ENCODE results near the gene CACNA2D3.
A peak's percentile ranks its signal among the peaks of the same experiment; 100 is the strongest.

Gene CACNA2D3

DNA sequence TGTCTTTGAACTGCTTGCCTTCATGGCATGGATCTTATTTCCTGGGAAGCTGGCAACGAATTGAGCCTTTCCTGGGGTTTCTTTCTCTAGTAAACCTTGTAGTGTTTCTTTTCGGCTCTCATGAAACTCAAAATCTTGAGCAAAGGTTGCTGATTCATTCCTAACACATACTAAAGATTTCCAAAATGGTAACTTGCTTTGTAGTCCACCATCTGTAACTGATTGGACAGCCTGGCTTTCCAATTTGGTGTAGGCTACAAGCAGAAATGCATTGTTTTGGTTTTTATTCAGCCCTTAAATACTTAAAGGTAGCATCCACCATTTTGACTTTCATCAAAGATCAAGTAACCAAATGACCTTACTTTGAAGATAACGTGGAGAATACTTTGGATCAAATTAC is 767.4 kb downstream of the CACNA2D3 start:
- Histone ChIP-seq H3K4me2 (ENCODE audit: low read length) (no peak overlapping the region), H3K27ac (ENCODE audit: low read depth, low read length) (no peak overlapping the region), H3K23ac (ENCODE audit: low read length) (no peak overlapping the region), H2BK120ac (ENCODE audit: low read depth, low read length) (no peak overlapping the region), H3K79me2 (ENCODE audit: control insufficient read depth, insufficient read depth, low read length) (no peaks in the 10 kb centered on the region), H3K9ac (ENCODE audit: low read length) (no peak overlapping the region), H3K56ac (ENCODE audit: low read length) (no peak overlapping the region), H3K36me3 (ENCODE audit: control insufficient read depth, insufficient read depth, low read length) (no peaks in the 10 kb centered on the region), H3K79me1 (ENCODE audit: low read length) (no peaks in the 10 kb centered on the region), H3K18ac (ENCODE audit: low read length) (no peak overlapping the region), H3K4me3 (ENCODE audit: low read length) (no peak overlapping the region), H3K4me1 (ENCODE audit: control insufficient read depth, low read depth, low read length) (peaks cover 6% of the 10 kb centered on the region), H2BK5ac (ENCODE audit: low read length) (no peak overlapping the region), H4K8ac (ENCODE audit: low read depth, low read length) (no peak overlapping the region), H3K4ac (ENCODE audit: low read depth, low read length) (no peak overlapping the region), H3K27me3 (ENCODE audit: insufficient read depth, low read length, poor library complexity) (no peaks in the 10 kb centered on the region), H4K5ac (ENCODE audit: low read length) (no peak overlapping the region), H2AK5ac (ENCODE audit: low read length) (no peak overlapping the region), H2BK15ac (replicated peaks; ENCODE audit: low read depth) (no peak overlapping the region)
- DNase-seq, result no peak
- no CpG with 5 or more reads among the region's 3 CpGs for WGBS (ENCODE audit: extremely low coverage, insufficient coverage, low lambda C conversion rate)

DNA sequence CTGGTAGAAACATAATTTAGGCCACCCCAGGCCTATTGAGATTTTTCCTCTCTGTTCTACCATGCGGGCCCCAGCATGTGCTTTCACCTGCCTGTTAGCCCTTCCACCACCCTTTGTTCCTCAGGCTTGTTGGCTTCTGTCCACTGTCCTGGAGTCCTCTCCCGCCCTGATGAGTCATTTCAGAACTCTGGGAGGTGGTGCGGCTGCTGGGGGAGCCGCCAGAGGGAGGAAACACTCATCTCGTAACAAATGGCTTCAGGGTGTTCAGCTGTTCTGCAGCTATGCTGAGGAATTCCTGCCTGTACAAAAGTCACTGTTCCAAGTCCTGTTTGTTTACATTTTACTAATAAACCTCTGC is 769.2 kb downstream of the CACNA2D3 start:
- H3K27me3 ChIP-seq (ENCODE audit: insufficient read depth, low read length, poor library complexity), result no peaks in the 10 kb centered on the region
- no peak overlapping the region for H3K4me3 ChIP-seq (ENCODE audit: low read length)
- H2BK15ac ChIP-seq (replicated peaks; ENCODE audit: low read depth), result no peak overlapping the region
- H3K79me1 ChIP-seq (ENCODE audit: low read length), result no peaks in the 10 kb centered on the region
- no peak overlapping the region for H3K18ac ChIP-seq (ENCODE audit: low read length)
- H3K23ac ChIP-seq (ENCODE audit: low read length), result no peak overlapping the region
- no peak overlapping the region for H3K4me2 ChIP-seq (ENCODE audit: low read length)
- no CpG with 5 or more reads among the region's 5 CpGs for WGBS (ENCODE audit: extremely low coverage, insufficient coverage, low lambda C conversion rate)
- H3K9ac ChIP-seq (ENCODE audit: low read length), result no peak overlapping the region
- no peak overlapping the region for H3K4ac ChIP-seq (ENCODE audit: low read depth, low read length)
- H4K5ac ChIP-seq (ENCODE audit: low read length), result no peak overlapping the region
- H3K4me1 ChIP-seq (ENCODE audit: control insufficient read depth, low read depth, low read length), result no peaks in the 10 kb centered on the region
- no peak overlapping the region for H2BK5ac ChIP-seq (ENCODE audit: low read length)
- H4K8ac ChIP-seq (ENCODE audit: low read depth, low read length), result no peak overlapping the region
- no peak overlapping the region for H2AK5ac ChIP-seq (ENCODE audit: low read length)
- H3K27ac ChIP-seq (ENCODE audit: low read depth, low read length), result no peak overlapping the region
- peak; percentile 74 for DNase-seq
- H3K79me2 ChIP-seq (ENCODE audit: control insufficient read depth, insufficient read depth, low read length), result no peaks in the 10 kb centered on the region
- no peak overlapping the region for H2BK120ac ChIP-seq (ENCODE audit: low read depth, low read length)
- H3K56ac ChIP-seq (ENCODE audit: low read length), result no peak overlapping the region
- no peaks in the 10 kb centered on the region for H3K36me3 ChIP-seq (ENCODE audit: control insufficient read depth, insufficient read depth, low read length)

DNA sequence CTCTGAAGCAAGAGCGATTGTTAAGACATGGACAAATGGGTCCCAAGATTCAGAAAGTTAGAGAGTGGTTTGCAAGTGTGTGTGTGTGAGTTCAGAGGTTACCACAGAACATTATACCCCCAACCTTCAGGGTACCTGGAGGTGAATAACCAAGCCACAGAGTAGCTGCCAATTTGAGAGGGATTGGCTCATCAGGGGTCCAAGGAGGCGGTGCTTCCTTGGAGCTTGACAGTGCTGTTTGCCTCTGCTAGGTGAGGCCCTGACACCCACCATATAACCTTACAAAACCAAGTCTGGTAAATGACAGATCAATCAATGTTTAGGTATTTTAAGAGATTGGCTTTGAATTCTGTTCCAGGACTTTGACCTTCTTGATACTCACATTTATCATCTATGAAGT is 769.8 kb downstream of the CACNA2D3 start:
- Histone ChIP-seq H3K27me3 (ENCODE audit: insufficient read depth, low read length, poor library complexity) (no peaks in the 10 kb centered on the region), H3K4me3 (ENCODE audit: low read length) (no peak overlapping the region), H3K4ac (ENCODE audit: low read depth, low read length) (no peak overlapping the region), H3K4me1 (ENCODE audit: control insufficient read depth, low read depth, low read length) (no peaks in the 10 kb centered on the region), H2BK120ac (ENCODE audit: low read depth, low read length) (no peak overlapping the region), H3K56ac (ENCODE audit: low read length) (no peak overlapping the region), H3K23ac (ENCODE audit: low read length) (no peak overlapping the region), H2AK5ac (ENCODE audit: low read length) (no peak overlapping the region), H3K79me2 (ENCODE audit: control insufficient read depth, insufficient read depth, low read length) (no peaks in the 10 kb centered on the region), H3K79me1 (ENCODE audit: low read length) (no peaks in the 10 kb centered on the region), H3K27ac (ENCODE audit: low read depth, low read length) (no peak overlapping the region), H3K36me3 (ENCODE audit: control insufficient read depth, insufficient read depth, low read length) (no peaks in the 10 kb centered on the region), H4K8ac (ENCODE audit: low read depth, low read length) (no peak overlapping the region), H3K4me2 (ENCODE audit: low read length) (no peak overlapping the region), H2BK15ac (replicated peaks; ENCODE audit: low read depth) (no peak overlapping the region), H3K9ac (ENCODE audit: low read length) (no peak overlapping the region), H2BK5ac (ENCODE audit: low read length) (no peak overlapping the region), H3K18ac (ENCODE audit: low read length) (no peak overlapping the region), H4K5ac (ENCODE audit: low read length) (no peak overlapping the region)
- WGBS (ENCODE audit: extremely low coverage, insufficient coverage, low lambda C conversion rate), result no CpG with 5 or more reads among the region's 2 CpGs
- DNase-seq, result no peak

DNA sequence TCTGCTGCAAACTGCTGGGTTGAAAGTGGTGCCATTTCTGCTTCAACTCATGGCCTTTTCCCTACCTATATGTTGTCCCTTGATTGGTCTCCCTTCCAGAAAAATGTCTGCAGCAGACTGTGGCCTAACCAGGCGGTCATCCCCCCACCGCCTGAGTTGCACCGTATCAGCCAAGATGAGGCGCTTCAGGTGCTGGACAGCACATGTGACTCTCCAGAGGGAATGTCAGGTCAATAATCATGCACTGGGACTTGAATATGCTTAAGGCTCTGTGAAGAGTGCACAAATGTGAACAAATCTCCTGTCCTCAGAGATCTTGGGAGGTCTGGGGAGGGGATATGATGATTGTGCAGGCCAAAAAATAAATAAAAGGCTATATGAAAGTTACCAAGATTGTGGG is 773.3 kb downstream of the CACNA2D3 start:
- Histone ChIP-seq H3K4ac (ENCODE audit: low read depth, low read length) (no peak overlapping the region), H3K9ac (ENCODE audit: low read length) (no peak overlapping the region), H3K56ac (ENCODE audit: low read length) (no peak overlapping the region), H3K36me3 (ENCODE audit: control insufficient read depth, insufficient read depth, low read length) (no peaks in the 10 kb centered on the region), H4K5ac (ENCODE audit: low read length) (no peak overlapping the region), H4K8ac (ENCODE audit: low read depth, low read length) (no peak overlapping the region), H3K4me2 (ENCODE audit: low read length) (no peak overlapping the region), H3K18ac (ENCODE audit: low read length) (no peak overlapping the region), H2AK5ac (ENCODE audit: low read length) (no peak overlapping the region), H3K23ac (ENCODE audit: low read length) (no peak overlapping the region), H2BK15ac (replicated peaks; ENCODE audit: low read depth) (no peak overlapping the region), H2BK5ac (ENCODE audit: low read length) (no peak overlapping the region), H3K27me3 (ENCODE audit: insufficient read depth, low read length, poor library complexity) (peaks cover 2% of the 10 kb centered on the region), H3K4me1 (ENCODE audit: control insufficient read depth, low read depth, low read length) (no peaks in the 10 kb centered on the region), H3K27ac (ENCODE audit: low read depth, low read length) (no peak overlapping the region), H3K79me1 (ENCODE audit: low read length) (no peaks in the 10 kb centered on the region), H3K79me2 (ENCODE audit: control insufficient read depth, insufficient read depth, low read length) (no peaks in the 10 kb centered on the region), H2BK120ac (ENCODE audit: low read depth, low read length) (no peak overlapping the region), H3K4me3 (ENCODE audit: low read length) (no peak overlapping the region)
- no peak for DNase-seq
- WGBS (ENCODE audit: extremely low coverage, insufficient coverage, low lambda C conversion rate), result no CpG with 5 or more reads among the region's 4 CpGs

DNA sequence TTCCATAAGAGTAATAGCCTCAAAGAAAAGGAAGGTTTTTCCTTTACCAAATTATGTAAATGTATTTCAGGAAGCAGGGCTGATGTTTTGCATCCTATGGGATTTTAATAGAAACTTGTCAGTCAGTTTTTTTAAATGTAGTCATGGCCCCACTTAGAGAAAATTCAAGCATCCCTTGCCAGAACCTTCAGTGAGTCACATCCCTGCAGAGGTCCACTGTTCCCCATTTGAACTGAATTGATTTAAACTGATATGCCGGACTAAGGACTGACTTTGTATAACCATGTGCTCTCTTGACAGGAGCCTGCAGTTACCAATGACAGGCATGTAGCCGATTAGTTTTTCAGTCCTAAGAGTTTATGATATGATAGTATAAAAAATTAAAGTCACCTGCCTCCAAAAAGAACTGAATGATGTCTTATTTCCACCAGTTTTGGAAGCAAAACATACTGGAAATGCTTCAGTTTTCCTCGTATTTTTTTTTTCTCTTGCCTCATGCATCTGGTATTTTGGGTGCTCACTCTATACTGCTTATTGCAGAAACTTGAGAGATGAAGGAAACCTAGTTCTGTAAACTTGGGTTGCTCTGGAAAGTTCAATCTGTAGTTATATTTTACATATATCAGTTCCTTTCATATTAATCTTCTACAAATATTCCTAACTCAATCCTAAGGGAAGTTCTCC is 774.8 kb downstream of the CACNA2D3 start:
- Histone ChIP-seq H3K27ac (ENCODE audit: low read depth, low read length) (no peak overlapping the region), H2AK5ac (ENCODE audit: low read length) (no peak overlapping the region), H3K27me3 (ENCODE audit: insufficient read depth, low read length, poor library complexity) (peaks cover 2% of the 10 kb centered on the region), H3K23ac (ENCODE audit: low read length) (no peak overlapping the region), H3K36me3 (ENCODE audit: control insufficient read depth, insufficient read depth, low read length) (no peaks in the 10 kb centered on the region), H3K4me3 (ENCODE audit: low read length) (no peak overlapping the region), H2BK120ac (ENCODE audit: low read depth, low read length) (no peak overlapping the region), H3K9ac (ENCODE audit: low read length) (no peak overlapping the region), H3K4ac (ENCODE audit: low read depth, low read length) (no peak overlapping the region), H3K79me2 (ENCODE audit: control insufficient read depth, insufficient read depth, low read length) (no peaks in the 10 kb centered on the region), H3K56ac (ENCODE audit: low read length) (no peak overlapping the region), H4K8ac (ENCODE audit: low read depth, low read length) (no peak overlapping the region), H3K4me2 (ENCODE audit: low read length) (no peak overlapping the region), H2BK5ac (ENCODE audit: low read length) (no peak overlapping the region), H3K79me1 (ENCODE audit: low read length) (no peaks in the 10 kb centered on the region), H2BK15ac (replicated peaks; ENCODE audit: low read depth) (no peak overlapping the region), H3K4me1 (ENCODE audit: control insufficient read depth, low read depth, low read length) (no peaks in the 10 kb centered on the region), H3K18ac (ENCODE audit: low read length) (no peak overlapping the region), H4K5ac (ENCODE audit: low read length) (no peak overlapping the region)
- no CpG with 5 or more reads among the region's 3 CpGs for WGBS (ENCODE audit: extremely low coverage, insufficient coverage, low lambda C conversion rate)
- DNase-seq, result no peak

DNA sequence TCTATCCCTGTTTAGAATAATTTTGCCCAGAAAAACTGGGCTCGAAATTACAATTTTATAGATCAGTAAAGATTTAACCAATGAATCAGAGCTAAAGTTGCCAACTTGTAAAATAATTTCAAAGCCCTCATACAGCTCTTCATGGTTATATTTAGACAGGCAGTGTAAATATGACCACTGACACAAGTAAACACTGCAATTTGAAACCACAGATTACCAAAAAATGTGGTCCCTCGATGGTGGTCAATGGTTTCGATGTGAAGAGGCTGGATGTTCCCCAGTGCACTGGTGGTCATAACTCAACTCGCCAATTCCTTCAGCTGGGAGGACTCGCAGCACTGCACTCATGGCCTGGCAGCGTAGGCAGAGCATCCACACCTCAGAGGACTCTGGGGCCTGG is 776.9 kb downstream of the CACNA2D3 start:
- no peak overlapping the region for H3K56ac ChIP-seq (ENCODE audit: low read length)
- H3K4me2 ChIP-seq (ENCODE audit: low read length), result no peak overlapping the region
- H3K27ac ChIP-seq (ENCODE audit: low read depth, low read length), result no peak overlapping the region
- no peak overlapping the region for H2BK120ac ChIP-seq (ENCODE audit: low read depth, low read length)
- no peaks in the 10 kb centered on the region for H3K4me1 ChIP-seq (ENCODE audit: control insufficient read depth, low read depth, low read length)
- no peak overlapping the region for H2BK15ac ChIP-seq (replicated peaks; ENCODE audit: low read depth)
- no peak overlapping the region for H3K4ac ChIP-seq (ENCODE audit: low read depth, low read length)
- no peak overlapping the region for H3K9ac ChIP-seq (ENCODE audit: low read length)
- H4K8ac ChIP-seq (ENCODE audit: low read depth, low read length), result no peak overlapping the region
- no peak for DNase-seq
- no peaks in the 10 kb centered on the region for H3K79me1 ChIP-seq (ENCODE audit: low read length)
- H3K36me3 ChIP-seq (ENCODE audit: control insufficient read depth, insufficient read depth, low read length), result peaks cover 2% of the 10 kb centered on the region
- no peak overlapping the region for H4K5ac ChIP-seq (ENCODE audit: low read length)
- no CpG with 5 or more reads among the region's 6 CpGs for WGBS (ENCODE audit: extremely low coverage, insufficient coverage, low lambda C conversion rate)
- H3K18ac ChIP-seq (ENCODE audit: low read length), result no peak overlapping the region
- H3K79me2 ChIP-seq (ENCODE audit: control insufficient read depth, insufficient read depth, low read length), result no peaks in the 10 kb centered on the region
- peaks cover 2% of the 10 kb centered on the region for H3K27me3 ChIP-seq (ENCODE audit: insufficient read depth, low read length, poor library complexity)
- H2AK5ac ChIP-seq (ENCODE audit: low read length), result no peak overlapping the region
- no peak overlapping the region for H3K23ac ChIP-seq (ENCODE audit: low read length)
- no peak overlapping the region for H2BK5ac ChIP-seq (ENCODE audit: low read length)
- H3K4me3 ChIP-seq (ENCODE audit: low read length), result no peak overlapping the region
